GM23338 (cell line): ENCODE measurements around the gene NCCRP1. TPM values are rescaled to one million over a fixed set of nuclear protein-coding genes. Genes with fewer than 3 reads are reported as not detected.

Experiments used
- ATAC-seq: fragments of 200-7000 bp; cut with Tn5 transposase; 3 replicates; pipeline ENCODE4 v1.9.1; 2020
- DNase-seq: peaks from one replicate; pipeline ENCODE4 v3.0.0-alpha.2; 2015; ENCODE audit warnings: low spot score
- H2AFZ ChIP-seq: fragments of 200-600 bp; sonication (generic); 2 replicates; pipeline ENCODE4 v1.8.0; 2016; ENCODE audit warnings: antibody characterized with exemption, mild to moderate bottlenecking, moderate library complexity
- H3F3A ChIP-seq: fragments of 200-600 bp; sonication (generic); replicated peaks from 2 replicates; pipeline ENCODE4 v1.8.0; 2017; ENCODE audit warnings: antibody characterized with exemption, mixed run types, low read depth
- H3K27ac ChIP-seq: fragments of 200-600 bp; sonication (generic); 2 replicates; pipeline ENCODE4 v1.6.1; 2016; ENCODE audit warnings: low read depth
- H3K27me3 ChIP-seq: fragments of 200-600 bp; sonication (generic); 2 replicates; pipeline ENCODE4 v1.8.0; 2016; ENCODE audit warnings: mild to moderate bottlenecking, mixed run types, moderate library complexity; ENCODE audit not compliant: insufficient read depth
- H3K36me3 ChIP-seq: fragments of 200-600 bp; sonication (generic); 2 replicates; pipeline ENCODE4 v1.8.0; 2016; ENCODE audit warnings: mild to moderate bottlenecking; ENCODE audit not compliant: insufficient read depth
- H3K4me1 ChIP-seq: fragments of 200-600 bp; sonication (generic); 2 replicates; pipeline ENCODE4 v1.8.0; 2016; ENCODE audit warnings: mild to moderate bottlenecking, moderate library complexity; ENCODE audit not compliant: insufficient read depth
- H3K4me2 ChIP-seq: fragments of 200-600 bp; sonication (generic); 2 replicates; pipeline ENCODE4 v1.7.1; 2017; ENCODE audit warnings: mixed run types
- H3K4me3 ChIP-seq: fragments of 200-600 bp; sonication (generic); 2 replicates; pipeline ENCODE4 v1.6.1; 2016; ENCODE audit warnings: mixed run types
- H3K79me2 ChIP-seq: fragments of 200-600 bp; sonication (generic); replicated peaks from 2 replicates; pipeline ENCODE4 v1.8.0; 2017; ENCODE audit warnings: mild to moderate bottlenecking; ENCODE audit not compliant: insufficient read depth
- H3K9me2 ChIP-seq: fragments of 200-600 bp; sonication (generic); 2 replicates; pipeline ENCODE4 v1.8.0; 2017; ENCODE audit not compliant: insufficient read depth
- H4K20me1 ChIP-seq: fragments of 200-600 bp; sonication (generic); replicated peaks from 2 replicates; pipeline ENCODE4 v1.8.0; 2017; ENCODE audit warnings: mild to moderate bottlenecking; ENCODE audit not compliant: insufficient read depth
- H3K27ac Mint-ChIP-seq: 2 replicates; pipeline ENCODE4 v1.8.0; 2020; ENCODE audit warnings: inconsistent platforms, mild to moderate bottlenecking, moderate library complexity, mixed read lengths
- H3K27me3 Mint-ChIP-seq: 3 replicates; pipeline ENCODE4 v1.8.0; 2022; ENCODE audit warnings: low read depth, mild to moderate bottlenecking, moderate library complexity, mixed read lengths, inconsistent platforms; ENCODE audit not compliant: insufficient read depth, poor library complexity
- H3K36me3 Mint-ChIP-seq: 3 replicates; pipeline ENCODE4 v1.8.0; 2021; ENCODE audit warnings: low read depth, mild to moderate bottlenecking, inconsistent platforms, moderate library complexity, mixed read lengths
- H3K4me1 Mint-ChIP-seq: 3 replicates; pipeline ENCODE4 v1.8.0; 2020; ENCODE audit warnings: mild to moderate bottlenecking, inconsistent platforms, mixed read lengths
- H3K4me3 Mint-ChIP-seq: 3 replicates; pipeline ENCODE4 v1.8.0; 2021; ENCODE audit warnings: moderate library complexity, mild to moderate bottlenecking, inconsistent platforms, mixed read lengths
- H3K9me3 Mint-ChIP-seq: 3 replicates; pipeline ENCODE4 v1.8.0; 2020; ENCODE audit warnings: moderate library complexity, mild to moderate bottlenecking, inconsistent platforms, mixed read lengths
- CREB1 ChIP-seq: fragments of 250-450 bp; sonication (Bioruptor Pico); IDR thresholded peaks from 2 replicates; pipeline ENCODE4 v1.5.0; 2020; ENCODE audit warnings: low read depth, mild to moderate bottlenecking, moderate library complexity
- EZH2 ChIP-seq: fragments of 200-600 bp; sonication (generic); IDR thresholded peaks from one replicate; pipeline ENCODE4 v1.8.0; 2017; ENCODE audit warnings: antibody characterized with exemption, mild to moderate bottlenecking, low read depth; ENCODE audit not compliant: unreplicated experiment
- EZH2phosphoT487 ChIP-seq: fragments of 200-600 bp; sonication (generic); IDR thresholded peaks from one replicate; pipeline ENCODE4 v1.8.1; 2018; ENCODE audit warnings: antibody characterized with exemption; ENCODE audit not compliant: unreplicated experiment
- JUNB ChIP-seq: IDR thresholded peaks from one replicate; pipeline ENCODE4 v1.6.1; 2016; ENCODE audit warnings: antibody characterized with exemption; ENCODE audit not compliant: unreplicated experiment
- POLR2AphosphoS5 ChIP-seq: IDR thresholded peaks from 2 replicates; pipeline ENCODE4 v1.6.1; 2016; ENCODE audit warnings: antibody characterized with exemption, low read depth
- STAT1 ChIP-seq: IDR thresholded peaks from one replicate; pipeline ENCODE4 v1.6.1; 2016; ENCODE audit warnings: antibody characterized with exemption; ENCODE audit not compliant: unreplicated experiment
- ZNF114 ChIP-seq: fragments of 250-450 bp; sonication (Bioruptor Pico); IDR thresholded peaks from 2 replicates; pipeline ENCODE4 v1.5.0; 2020; ENCODE audit warnings: mild to moderate bottlenecking, moderate library complexity
- ZNF331 ChIP-seq: fragments of 250-450 bp; sonication (Bioruptor Pico); IDR thresholded peaks from 2 replicates; pipeline ENCODE4 v1.5.0; 2020; ENCODE audit warnings: low read depth, mild to moderate bottlenecking, moderate library complexity
- long read RNA-seq: library from polyadenylated mRNA; unstranded; transcript quantifications from one replicate; pipeline ENCODE4 v2.0.0, GENCODE V29; 2020; ENCODE audit not compliant: unreplicated experiment
- polyA plus RNA-seq: library from polyadenylated mRNA; unstranded; fragments of >200 nt; fragmentation: Nextera tagmentation; extraction: Ambion mirVana; gene quantifications from 2 replicates; pipeline ENCODE4 v1.2.1, GENCODE V29; 2016
- total RNA-seq: library from RNA; depleted of rRNA; stranded (reverse); fragments of >200 nt; shearing (Covaris generic); gene quantifications from 2 replicates; pipeline ENCODE4 v1.2.3, GENCODE V29; 2014; rRNA removed
- TF ChIP-seq, protein P1 (sequence below), 2 experiments: fragments of 200-600 bp in 1 of 2; sonication (generic) in 1 of 2; conservative IDR thresholded peaks; 2 replicates each; pipeline versions ENCODE4 v1.5.1 to v1.6.1; 2016 to 2017; ENCODE audit warnings: antibody characterized with exemption in 2 of 2, low read depth in 2 of 2, mild to moderate bottlenecking in 2 of 2, moderate library complexity in 1 of 2
- TF ChIP-seq, protein P2 (sequence below): fragments of 250-450 bp; sonication (Bioruptor Pico); IDR thresholded peaks from 2 replicates; pipeline ENCODE4 v1.5.0; 2020; ENCODE audit warnings: mild to moderate bottlenecking, moderate library complexity
- TF ChIP-seq, protein P3 (sequence below): IDR thresholded peaks from one replicate; pipeline ENCODE4 v1.6.1; 2018; ENCODE audit warnings: antibody characterized with exemption; ENCODE audit not compliant: unreplicated experiment
- TF ChIP-seq, protein P4 (sequence below): IDR thresholded peaks from 2 replicates; pipeline ENCODE4 v1.6.1; 2016; ENCODE audit warnings: antibody characterized with exemption

NCCRP1 gene, protein sequence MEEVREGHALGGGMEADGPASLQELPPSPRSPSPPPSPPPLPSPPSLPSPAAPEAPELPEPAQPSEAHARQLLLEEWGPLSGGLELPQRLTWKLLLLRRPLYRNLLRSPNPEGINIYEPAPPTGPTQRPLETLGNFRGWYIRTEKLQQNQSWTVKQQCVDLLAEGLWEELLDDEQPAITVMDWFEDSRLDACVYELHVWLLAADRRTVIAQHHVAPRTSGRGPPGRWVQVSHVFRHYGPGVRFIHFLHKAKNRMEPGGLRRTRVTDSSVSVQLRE
- total RNA-seq: 3.8 and 6.2 TPM in 2 replicates
- polyA plus RNA-seq: 2.8 and 3.6 TPM in 2 replicates
- long read RNA-seq, transcript NCCRP1-201 (6 exons, 1,978 nt): major isoform, 5 of 5 reads
- long read RNA-seq, partial matches to known transcripts: 0 of 5 reads
- long read RNA-seq, other reads (novel, unspliced or antisense): 0 of 5 reads

DNA sequence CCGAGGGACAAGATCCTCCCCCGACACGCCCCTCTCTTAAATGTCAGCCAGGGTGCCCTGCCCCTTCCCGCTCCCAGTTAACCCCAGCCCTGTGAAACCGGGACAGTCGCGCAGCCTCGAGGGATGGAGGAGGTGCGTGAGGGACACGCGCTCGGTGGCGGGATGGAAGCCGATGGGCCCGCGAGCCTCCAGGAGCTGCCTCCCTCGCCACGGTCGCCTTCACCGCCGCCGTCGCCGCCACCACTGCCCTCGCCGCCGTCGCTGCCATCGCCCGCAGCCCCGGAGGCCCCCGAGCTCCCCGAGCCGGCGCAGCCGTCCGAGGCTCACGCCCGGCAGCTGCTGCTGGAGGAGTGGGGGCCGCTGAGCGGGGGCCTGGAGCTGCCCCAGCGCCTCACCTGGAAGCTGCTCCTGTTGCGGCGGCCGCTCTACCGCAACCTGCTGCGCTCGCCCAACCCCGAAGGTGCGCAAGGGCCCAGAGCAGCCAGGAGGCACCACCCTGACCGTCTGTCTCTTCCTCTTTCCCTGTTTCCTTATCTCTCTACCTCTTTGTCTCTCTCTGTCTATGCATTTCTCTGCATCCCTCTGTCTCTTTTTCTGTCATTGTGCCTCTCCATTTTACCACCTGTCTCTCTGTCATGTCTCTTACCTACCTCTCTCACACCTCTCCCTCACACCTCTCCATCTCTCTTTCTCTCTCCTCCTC is at the start of gene NCCRP1:
TSS of gene NCCRP1 (plus strand) at position 105 of the 703 bp plus-strand sequence. CDS start at position 124, 19 bp downstream.
- Histone ChIP-seq H2AFZ (peak within 1 kb of the TSS; percentile 70), H3K4me2 (peak within 1 kb of the TSS; percentile 78), H3F3A (no peaks in the 10 kb centered on the region), H3K27me3 (peaks cover 30% of the 10 kb centered on the region), H3K79me2 (no peaks in the 10 kb centered on the region), H3K36me3 (no peaks in the 10 kb centered on the region), H3K4me1 (peaks cover 6% of the 10 kb centered on the region), H4K20me1 (no peaks in the 10 kb centered on the region), H3K27ac (no peak within 1 kb of the TSS), H3K4me3 (peak within 1 kb of the TSS; percentile 55), H3K9me2 (no peaks in the 10 kb centered on the region)
- Mint-ChIP-seq H3K9me3 (peaks cover 3% of the 10 kb centered on the region; the same call in 2 of the 3 replicates), H3K27ac (no peak within 1 kb of the TSS), H3K27me3 (peaks cover 40% of the 10 kb centered on the region), H3K4me3 (peak within 1 kb of the TSS; percentile 72), H3K4me1 (peaks cover 21% of the 10 kb centered on the region), H3K36me3 (no peaks in the 10 kb centered on the region; the same call in 2 of the 3 replicates)
- ATAC-seq: peak; percentile 78
- DNase-seq: peak; percentile 81
- TF ChIP-seq ZNF331 (no peak), JUNB (no peak), POLR2AphosphoS5 (0 out of 2 replicates have a peak, but pooled peaks have one; percentile 43), EZH2phosphoT487 (no peak), CREB1 (CRISPR knock-in tag) (no peak), STAT1 (no peak), EZH2 (peak; percentile 48), ZNF114 (CRISPR knock-in tag) (no peak)
- TF ChIP-seq, protein P1, sequence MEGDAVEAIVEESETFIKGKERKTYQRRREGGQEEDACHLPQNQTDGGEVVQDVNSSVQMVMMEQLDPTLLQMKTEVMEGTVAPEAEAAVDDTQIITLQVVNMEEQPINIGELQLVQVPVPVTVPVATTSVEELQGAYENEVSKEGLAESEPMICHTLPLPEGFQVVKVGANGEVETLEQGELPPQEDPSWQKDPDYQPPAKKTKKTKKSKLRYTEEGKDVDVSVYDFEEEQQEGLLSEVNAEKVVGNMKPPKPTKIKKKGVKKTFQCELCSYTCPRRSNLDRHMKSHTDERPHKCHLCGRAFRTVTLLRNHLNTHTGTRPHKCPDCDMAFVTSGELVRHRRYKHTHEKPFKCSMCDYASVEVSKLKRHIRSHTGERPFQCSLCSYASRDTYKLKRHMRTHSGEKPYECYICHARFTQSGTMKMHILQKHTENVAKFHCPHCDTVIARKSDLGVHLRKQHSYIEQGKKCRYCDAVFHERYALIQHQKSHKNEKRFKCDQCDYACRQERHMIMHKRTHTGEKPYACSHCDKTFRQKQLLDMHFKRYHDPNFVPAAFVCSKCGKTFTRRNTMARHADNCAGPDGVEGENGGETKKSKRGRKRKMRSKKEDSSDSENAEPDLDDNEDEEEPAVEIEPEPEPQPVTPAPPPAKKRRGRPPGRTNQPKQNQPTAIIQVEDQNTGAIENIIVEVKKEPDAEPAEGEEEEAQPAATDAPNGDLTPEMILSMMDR (conservative IDR thresholded peaks at IDR 0.05; ENCODE audit: low read depth in 2 of 2): no peak
- TF ChIP-seq, protein P2, sequence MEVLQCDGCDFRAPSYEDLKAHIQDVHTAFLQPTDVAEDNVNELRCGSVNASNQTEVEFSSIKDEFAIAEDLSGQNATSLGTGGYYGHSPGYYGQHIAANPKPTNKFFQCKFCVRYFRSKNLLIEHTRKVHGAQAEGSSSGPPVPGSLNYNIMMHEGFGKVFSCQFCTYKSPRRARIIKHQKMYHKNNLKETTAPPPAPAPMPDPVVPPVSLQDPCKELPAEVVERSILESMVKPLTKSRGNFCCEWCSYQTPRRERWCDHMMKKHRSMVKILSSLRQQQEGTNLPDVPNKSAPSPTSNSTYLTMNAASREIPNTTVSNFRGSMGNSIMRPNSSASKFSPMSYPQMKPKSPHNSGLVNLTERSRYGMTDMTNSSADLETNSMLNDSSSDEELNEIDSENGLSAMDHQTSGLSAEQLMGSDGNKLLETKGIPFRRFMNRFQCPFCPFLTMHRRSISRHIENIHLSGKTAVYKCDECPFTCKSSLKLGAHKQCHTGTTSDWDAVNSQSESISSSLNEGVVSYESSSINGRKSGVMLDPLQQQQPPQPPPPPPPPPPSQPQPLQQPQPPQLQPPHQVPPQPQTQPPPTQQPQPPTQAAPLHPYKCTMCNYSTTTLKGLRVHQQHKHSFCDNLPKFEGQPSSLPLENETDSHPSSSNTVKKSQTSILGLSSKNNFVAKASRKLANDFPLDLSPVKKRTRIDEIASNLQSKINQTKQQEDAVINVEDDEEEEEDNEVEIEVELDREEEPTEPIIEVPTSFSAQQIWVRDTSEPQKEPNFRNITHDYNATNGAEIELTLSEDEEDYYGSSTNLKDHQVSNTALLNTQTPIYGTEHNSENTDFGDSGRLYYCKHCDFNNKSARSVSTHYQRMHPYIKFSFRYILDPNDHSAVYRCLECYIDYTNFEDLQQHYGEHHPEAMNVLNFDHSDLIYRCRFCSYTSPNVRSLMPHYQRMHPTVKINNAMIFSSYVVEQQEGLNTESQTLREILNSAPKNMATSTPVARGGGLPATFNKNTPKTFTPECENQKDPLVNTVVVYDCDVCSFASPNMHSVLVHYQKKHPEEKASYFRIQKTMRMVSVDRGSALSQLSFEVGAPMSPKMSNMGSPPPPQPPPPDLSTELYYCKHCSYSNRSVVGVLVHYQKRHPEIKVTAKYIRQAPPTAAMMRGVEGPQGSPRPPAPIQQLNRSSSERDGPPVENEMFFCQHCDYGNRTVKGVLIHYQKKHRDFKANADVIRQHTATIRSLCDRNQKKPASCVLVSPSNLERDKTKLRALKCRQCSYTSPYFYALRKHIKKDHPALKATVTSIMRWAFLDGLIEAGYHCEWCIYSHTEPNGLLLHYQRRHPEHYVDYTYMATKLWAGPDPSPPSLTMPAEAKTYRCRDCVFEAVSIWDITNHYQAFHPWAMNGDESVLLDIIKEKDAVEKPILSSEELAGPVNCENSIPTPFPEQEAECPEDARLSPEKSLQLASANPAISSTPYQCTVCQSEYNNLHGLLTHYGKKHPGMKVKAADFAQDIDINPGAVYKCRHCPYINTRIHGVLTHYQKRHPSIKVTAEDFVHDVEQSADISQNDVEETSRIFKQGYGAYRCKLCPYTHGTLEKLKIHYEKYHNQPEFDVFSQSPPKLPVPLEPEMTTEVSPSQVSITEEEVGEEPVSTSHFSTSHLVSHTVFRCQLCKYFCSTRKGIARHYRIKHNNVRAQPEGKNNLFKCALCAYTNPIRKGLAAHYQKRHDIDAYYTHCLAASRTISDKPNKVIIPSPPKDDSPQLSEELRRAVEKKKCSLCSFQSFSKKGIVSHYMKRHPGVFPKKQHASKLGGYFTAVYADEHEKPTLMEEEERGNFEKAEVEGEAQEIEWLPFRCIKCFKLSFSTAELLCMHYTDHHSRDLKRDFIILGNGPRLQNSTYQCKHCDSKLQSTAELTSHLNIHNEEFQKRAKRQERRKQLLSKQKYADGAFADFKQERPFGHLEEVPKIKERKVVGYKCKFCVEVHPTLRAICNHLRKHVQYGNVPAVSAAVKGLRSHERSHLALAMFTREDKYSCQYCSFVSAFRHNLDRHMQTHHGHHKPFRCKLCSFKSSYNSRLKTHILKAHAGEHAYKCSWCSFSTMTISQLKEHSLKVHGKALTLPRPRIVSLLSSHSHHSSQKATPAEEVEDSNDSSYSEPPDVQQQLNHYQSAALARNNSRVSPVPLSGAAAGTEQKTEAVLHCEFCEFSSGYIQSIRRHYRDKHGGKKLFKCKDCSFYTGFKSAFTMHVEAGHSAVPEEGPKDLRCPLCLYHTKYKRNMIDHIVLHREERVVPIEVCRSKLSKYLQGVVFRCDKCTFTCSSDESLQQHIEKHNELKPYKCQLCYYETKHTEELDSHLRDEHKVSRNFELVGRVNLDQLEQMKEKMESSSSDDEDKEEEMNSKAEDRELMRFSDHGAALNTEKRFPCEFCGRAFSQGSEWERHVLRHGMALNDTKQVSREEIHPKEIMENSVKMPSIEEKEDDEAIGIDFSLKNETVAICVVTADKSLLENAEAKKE (CRISPR knock-in tag): no peak
- TF ChIP-seq, protein P3, sequence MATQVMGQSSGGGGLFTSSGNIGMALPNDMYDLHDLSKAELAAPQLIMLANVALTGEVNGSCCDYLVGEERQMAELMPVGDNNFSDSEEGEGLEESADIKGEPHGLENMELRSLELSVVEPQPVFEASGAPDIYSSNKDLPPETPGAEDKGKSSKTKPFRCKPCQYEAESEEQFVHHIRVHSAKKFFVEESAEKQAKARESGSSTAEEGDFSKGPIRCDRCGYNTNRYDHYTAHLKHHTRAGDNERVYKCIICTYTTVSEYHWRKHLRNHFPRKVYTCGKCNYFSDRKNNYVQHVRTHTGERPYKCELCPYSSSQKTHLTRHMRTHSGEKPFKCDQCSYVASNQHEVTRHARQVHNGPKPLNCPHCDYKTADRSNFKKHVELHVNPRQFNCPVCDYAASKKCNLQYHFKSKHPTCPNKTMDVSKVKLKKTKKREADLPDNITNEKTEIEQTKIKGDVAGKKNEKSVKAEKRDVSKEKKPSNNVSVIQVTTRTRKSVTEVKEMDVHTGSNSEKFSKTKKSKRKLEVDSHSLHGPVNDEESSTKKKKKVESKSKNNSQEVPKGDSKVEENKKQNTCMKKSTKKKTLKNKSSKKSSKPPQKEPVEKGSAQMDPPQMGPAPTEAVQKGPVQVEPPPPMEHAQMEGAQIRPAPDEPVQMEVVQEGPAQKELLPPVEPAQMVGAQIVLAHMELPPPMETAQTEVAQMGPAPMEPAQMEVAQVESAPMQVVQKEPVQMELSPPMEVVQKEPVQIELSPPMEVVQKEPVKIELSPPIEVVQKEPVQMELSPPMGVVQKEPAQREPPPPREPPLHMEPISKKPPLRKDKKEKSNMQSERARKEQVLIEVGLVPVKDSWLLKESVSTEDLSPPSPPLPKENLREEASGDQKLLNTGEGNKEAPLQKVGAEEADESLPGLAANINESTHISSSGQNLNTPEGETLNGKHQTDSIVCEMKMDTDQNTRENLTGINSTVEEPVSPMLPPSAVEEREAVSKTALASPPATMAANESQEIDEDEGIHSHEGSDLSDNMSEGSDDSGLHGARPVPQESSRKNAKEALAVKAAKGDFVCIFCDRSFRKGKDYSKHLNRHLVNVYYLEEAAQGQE: no peak
- TF ChIP-seq, protein P4, sequence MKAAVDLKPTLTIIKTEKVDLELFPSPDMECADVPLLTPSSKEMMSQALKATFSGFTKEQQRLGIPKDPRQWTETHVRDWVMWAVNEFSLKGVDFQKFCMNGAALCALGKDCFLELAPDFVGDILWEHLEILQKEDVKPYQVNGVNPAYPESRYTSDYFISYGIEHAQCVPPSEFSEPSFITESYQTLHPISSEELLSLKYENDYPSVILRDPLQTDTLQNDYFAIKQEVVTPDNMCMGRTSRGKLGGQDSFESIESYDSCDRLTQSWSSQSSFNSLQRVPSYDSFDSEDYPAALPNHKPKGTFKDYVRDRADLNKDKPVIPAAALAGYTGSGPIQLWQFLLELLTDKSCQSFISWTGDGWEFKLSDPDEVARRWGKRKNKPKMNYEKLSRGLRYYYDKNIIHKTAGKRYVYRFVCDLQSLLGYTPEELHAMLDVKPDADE: no peak
